Measurements from ENCODE around the gene VWC2. TPM values are rescaled to one million over a fixed set of nuclear protein-coding genes. Genes with fewer than 3 reads are reported as not detected.
A peak's percentile ranks its signal among the peaks of the same experiment; 100 is the strongest.

Gene VWC2
- total and polyA plus RNA-seq, 2 of the 8 experiments (the other 6 are each of a cell fraction or from before 2014, with no cell fraction given): 0.24 to 0.30 TPM

GRCh38 chr7:49911909-49912308 is 138.5 kb downstream of the VWC2 start:
- Histone ChIP-seq H2BK20ac (ENCODE audit: low read length) (no peak overlapping the region), H4K20me1 (replicated peaks in 1 of 2; ENCODE audit: control insufficient read depth in 1 of 2, insufficient read depth in 2 of 2, low read length in 2 of 2) (no peaks in the 10 kb centered on the region), H3K4me1 (replicated peaks in 1 of 4; ENCODE audit: control insufficient read depth in 3 of 4, insufficient read depth in 4 of 4, low read length in 3 of 4) (no peaks in the 10 kb centered on the region), H3K4me2 (ENCODE audit: insufficient read depth in 1 of 2, low read depth in 2 of 2, low read length in 2 of 2) (no peak overlapping the region), H3K4ac (replicated peaks; ENCODE audit: insufficient read length, low read depth, low read length) (no peak overlapping the region), H2AK5ac (ENCODE audit: low read depth, low read length) (no peak overlapping the region), H3K56ac (replicated peaks; ENCODE audit: insufficient read length, low read depth, low read length) (no peak overlapping the region), H2BK12ac (ENCODE audit: low read depth, low read length) (no peak overlapping the region), H2AFZ (ENCODE audit: low read length) (no peak overlapping the region), H3K27me3 (replicated peaks in 1 of 4; ENCODE audit: control insufficient read depth in 3 of 4, extremely low read depth in 1 of 4, insufficient read depth in 3 of 4, low read length in 3 of 4) (no peaks in the 10 kb centered on the region; a peak in 1 of 7 replicates), H4K5ac (ENCODE audit: insufficient read length, low read depth, low read length) (no peak overlapping the region), H3K79me1 (ENCODE audit: low read depth, low read length) (no peaks in the 10 kb centered on the region), H3K9me3 (ENCODE audit: insufficient read depth in 2 of 2, low read depth in 1 of 2, low read length in 1 of 2) (0 out of 4 replicates have a peak, but pooled peaks cover 0 to 8% of the 10 kb centered on the region in 2 experiments), H3K9ac (replicated peaks in 1 of 4; ENCODE audit: extremely low read depth in 1 of 4, low read depth in 3 of 4, low read length in 3 of 4) (no peak overlapping the region), H4K91ac (replicated peaks; ENCODE audit: insufficient read length, low read length) (no peak overlapping the region), H3K23me2 (ENCODE audit: low read depth, low read length) (no peaks in the 10 kb centered on the region), H3K79me2 (ENCODE audit: control insufficient read depth in 1 of 2, insufficient read depth in 2 of 2, low read length in 2 of 2) (no peaks in the 10 kb centered on the region), H3K18ac (ENCODE audit: extremely low read depth, low read length) (no peak overlapping the region), H2BK120ac (replicated peaks; ENCODE audit: low read depth, low read length) (no peak overlapping the region), H4K8ac (ENCODE audit: extremely low read depth, insufficient read depth, low read length) (no peak overlapping the region), H2BK5ac (ENCODE audit: low read depth, low read length) (no peak overlapping the region), H3K4me3 (ENCODE audit: extremely low read depth in 1 of 4, insufficient read depth in 2 of 4, low read depth in 3 of 4, low read length in 4 of 4) (no peak overlapping the region), H3K14ac (ENCODE audit: insufficient read length) (no peak overlapping the region), H3K27ac (ENCODE audit: low read depth, low read length) (no peak overlapping the region), H3K23ac (ENCODE audit: insufficient read length) (no peak overlapping the region), H2BK15ac (ENCODE audit: low read length) (0 out of 2 replicates have a peak overlapping the region, but pooled peaks have one; percentile 40), H3K36me3 (ENCODE audit: control insufficient read depth in 2 of 4, insufficient read depth in 4 of 4, low read length in 3 of 4) (no peaks in the 10 kb centered on the region)
- FAIRE-seq (no peak), DNase-seq (ENCODE audit: low read depth in 1 of 2, low spot score in 2 of 2) (no peak)
- CTCF ChIA-PET (ENCODE audit: partially characterized antibody): interaction anchor here (0.8 kb wide), 1 partner anchor 14 kb away, joined by 3 read pairs; no protein-coding TSS in a partner anchor
- POLR2A ChIA-PET (ENCODE audit: partially characterized antibody): no interaction called here
- 94% methylated on average over 8 of the region's 8 CpGs; no CpG with 5 or more reads in 1 of the 2 experiments for WGBS, 2 experiments (ENCODE audit: extremely low coverage in 1 of 2, insufficient coverage in 1 of 2, insufficient read length in 1 of 2, insufficient replicate concordance in 2 of 2, low coverage in 1 of 2, low lambda C conversion rate in 2 of 2, missing lambda C conversion rate in 1 of 2)
- TF ChIP-seq RXRA (IDR thresholded peaks at IDR 0.05; ENCODE audit: insufficient read depth, low read depth, low read length) (no peak), JUND (IDR thresholded peaks at IDR 0.05; ENCODE audit: low read length) (no peak), SP1 (IDR thresholded peaks at IDR 0.05; ENCODE audit: low read depth, low read length) (no peak), TAF1 (IDR thresholded peaks at IDR 0.05; ENCODE audit: low read depth, low read length) (no peak), ASH2L (IDR thresholded peaks at IDR 0.05; ENCODE audit: low read length) (no peak), CREB1 (IDR thresholded peaks at IDR 0.05) (no peak)

Measured in H1 (cell line).